GM12878 (cell line): ENCODE results near the gene SLC15A4. TPM values are rescaled to one million over a fixed set of nuclear protein-coding genes. Genes with fewer than 3 reads are reported as not detected.

ENCODE experiments used
- ATF2 ChIP-seq: IDR thresholded peaks from 2 replicates; pipeline ENCODE4 v1.6.1; 2012; ENCODE audit warnings: low read length, inconsistent platforms
- E2F4 ChIP-seq: IDR thresholded peaks from 2 replicates; pipeline ENCODE4 v1.6.1; 2012; ENCODE audit warnings: low read depth, low read length, improper control_type of control experiment
- ESRRA ChIP-seq: IDR thresholded peaks from 2 replicates; pipeline ENCODE4 v1.6.1; 2012; ENCODE audit warnings: mild to moderate bottlenecking, low read length, improper control_type of control experiment
- ETV6 ChIP-seq, 2 experiments: fragments of 450-650 bp in 1 of 2; IDR thresholded peaks in 1 of 2; conservative IDR thresholded peaks in 1 of 2; 2 replicates each; pipeline ENCODE4 v1.6.1; 2014; ENCODE audit warnings: antibody characterized with exemption in 1 of 2, borderline replicate concordance in 1 of 2, low read depth in 1 of 2, mild to moderate bottlenecking in 1 of 2, moderate library complexity in 1 of 2
- GABPA ChIP-seq: IDR thresholded peaks from 2 replicates; pipeline ENCODE4 v1.6.1; 2014; ENCODE audit warnings: antibody characterized with exemption, low read depth, mild to moderate bottlenecking, inconsistent platforms
- IKZF2 ChIP-seq, 2 experiments: fragments of 450-650 bp; IDR thresholded peaks; 2 replicates each; pipeline ENCODE4 v1.6.1; 2017; ENCODE audit warnings: mild to moderate bottlenecking in 2 of 2, moderate library complexity in 2 of 2
- IRF5 ChIP-seq: fragments of 450-650 bp; IDR thresholded peaks from 2 replicates; pipeline ENCODE4 v1.6.1; 2017; ENCODE audit warnings: borderline replicate concordance
- NFYA ChIP-seq: IDR thresholded peaks from 2 replicates; pipeline ENCODE4 v1.6.1; 2011; ENCODE audit warnings: low read depth, mild to moderate bottlenecking, low read length, improper control_type of control experiment, borderline replicate concordance
- NR2C1 ChIP-seq: fragments of 450-650 bp; IDR thresholded peaks from 2 replicates; pipeline ENCODE4 v1.6.1; 2017; ENCODE audit warnings: antibody characterized with exemption, mild to moderate bottlenecking, moderate library complexity
- RFX5 ChIP-seq: IDR thresholded peaks from 2 replicates; pipeline ENCODE4 v1.6.1; 2011; ENCODE audit warnings: low read depth, low read length, improper control_type of control experiment
- SMC3 ChIP-seq: IDR thresholded peaks from 2 replicates; pipeline ENCODE4 v1.6.1; 2011; ENCODE audit warnings: low read length, improper control_type of control experiment, borderline replicate concordance
- TARDBP ChIP-seq: IDR thresholded peaks from 2 replicates; pipeline ENCODE4 v1.6.1; 2016; ENCODE audit warnings: borderline replicate concordance
- TBL1XR1 ChIP-seq: IDR thresholded peaks from 2 replicates; pipeline ENCODE4 v1.6.1; 2012; ENCODE audit warnings: low read depth, low read length, improper control_type of control experiment
- ZBTB40 ChIP-seq: fragments of 450-650 bp; IDR thresholded peaks from 2 replicates; pipeline ENCODE4 v1.6.1; 2016; ENCODE audit warnings: mild to moderate bottlenecking, moderate library complexity, borderline replicate concordance
- ZNF687 ChIP-seq: fragments of 450-650 bp; IDR thresholded peaks from 2 replicates; pipeline ENCODE4 v1.6.1; 2017; ENCODE audit warnings: mild to moderate bottlenecking, moderate library complexity
- polyA plus RNA-seq, 11 experiments: library from polyadenylated mRNA; depleted of rRNA in 4 of 11; unstranded in 6 of 11; stranded (reverse) in 5 of 11; fragments of >200 nt; fragmentation: Nextera tagmentation in 4 of 11; fragmentation: Illumina TruSeq in 1 of 11; extraction: Ambion mirVana in 4 of 11; extraction: Trizol in 1 of 11; gene quantifications; 1 replicate in 1 of 11; 2 replicates in 10 of 11; pipeline versions ENCODE4 v1.2.1 to v1.2.3, GENCODE V29; 2011 to 2016; ENCODE audit warnings: inconsistent platforms in 2 of 11, missing spikeins in 2 of 11, low read depth in 1 of 11
- total RNA-seq, 4 experiments: library from RNA; depleted of rRNA in 3 of 4; stranded (reverse); fragments of >200 nt in 3 of 4; fragmentation: Illumina TruSeq in 1 of 4; extraction: Trizol in 1 of 4; gene quantifications; 2 replicates each; pipeline versions ENCODE4 v1.2.1 to v1.2.3, GENCODE V29; 2013 to 2021

Gene SLC15A4
- total and polyA plus RNA-seq, 10 of the 15 experiments (the other 5 are each of a cell fraction or from before 2014, with no cell fraction given), result 12.7 to 257 (median 36.6) TPM

GRCh38 chr12:128797119-128798118, 26.3 kb downstream of the SLC15A4 start (continued):
- TF ChIP-seq SMC3 (no peak), RFX5 (no peak), TARDBP (no peak), ETV6 (conservative IDR thresholded peaks at IDR 0.05 in 1 of 2, IDR thresholded peaks at IDR 0.05 in 1 of 2; ENCODE audit: borderline replicate concordance in 1 of 2, low read depth in 1 of 2) (no peak), ATF2 (peak; percentile 17; the same call in 1 of the 2 replicates), NFYA (no peak), TBL1XR1 (no peak), IRF5 (no peak), ZBTB40 (no peak), IKZF2 (IDR thresholded peaks at IDR 0.05) (peak; percentile 59 to 70; a peak in 3 of 4 replicates), E2F4 (no peak), GABPA (no peak), ZNF687 (peak; percentile 81), ESRRA (no peak; the same call in 1 of the 2 replicates), NR2C1 (no peak)
